SKM-1 (cell line): ENCODE results near the gene PRKAR2B.

ENCODE experiments used
- DNase-seq: peaks from one replicate; lab custom pipeline; 2025; ENCODE audit not compliant: unreplicated experiment; lab: John Stamatoyannopoulos, UW

PRKAR2B gene

DNA sequence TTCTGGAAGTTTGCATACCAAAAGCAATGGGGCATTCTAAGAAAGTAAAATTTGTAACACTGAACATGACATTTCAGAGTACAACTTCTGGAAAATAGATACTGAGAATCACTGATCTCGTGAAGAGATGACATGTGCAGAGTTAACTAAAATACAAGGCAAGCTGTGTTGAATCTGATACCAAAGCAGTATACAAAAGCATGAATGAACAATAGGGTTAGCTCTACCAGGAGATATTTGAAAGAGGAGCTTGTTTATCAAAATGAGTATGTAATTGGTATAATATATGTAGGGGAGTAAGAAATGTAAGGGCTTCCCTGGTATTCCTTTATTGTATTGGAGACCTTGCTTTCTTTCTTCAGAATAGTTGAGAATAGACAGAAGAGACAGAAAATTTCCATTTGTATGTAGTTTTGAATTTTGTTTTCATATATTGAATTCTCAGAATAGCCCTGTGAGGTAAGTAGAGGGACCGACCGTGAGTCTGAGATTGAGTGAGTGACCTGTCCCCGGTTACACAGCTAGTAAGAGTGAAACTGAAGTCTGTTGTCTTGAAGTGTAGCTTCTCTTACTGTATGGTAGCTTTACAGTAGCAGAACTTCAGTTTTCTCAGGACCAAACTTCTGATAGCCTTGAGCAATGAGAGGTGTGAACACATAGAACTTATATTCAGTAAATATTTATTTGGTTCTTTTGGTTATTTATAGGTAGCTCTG lies 129.3 kb downstream of the PRKAR2B start:
- no peak for DNase-seq

DNA sequence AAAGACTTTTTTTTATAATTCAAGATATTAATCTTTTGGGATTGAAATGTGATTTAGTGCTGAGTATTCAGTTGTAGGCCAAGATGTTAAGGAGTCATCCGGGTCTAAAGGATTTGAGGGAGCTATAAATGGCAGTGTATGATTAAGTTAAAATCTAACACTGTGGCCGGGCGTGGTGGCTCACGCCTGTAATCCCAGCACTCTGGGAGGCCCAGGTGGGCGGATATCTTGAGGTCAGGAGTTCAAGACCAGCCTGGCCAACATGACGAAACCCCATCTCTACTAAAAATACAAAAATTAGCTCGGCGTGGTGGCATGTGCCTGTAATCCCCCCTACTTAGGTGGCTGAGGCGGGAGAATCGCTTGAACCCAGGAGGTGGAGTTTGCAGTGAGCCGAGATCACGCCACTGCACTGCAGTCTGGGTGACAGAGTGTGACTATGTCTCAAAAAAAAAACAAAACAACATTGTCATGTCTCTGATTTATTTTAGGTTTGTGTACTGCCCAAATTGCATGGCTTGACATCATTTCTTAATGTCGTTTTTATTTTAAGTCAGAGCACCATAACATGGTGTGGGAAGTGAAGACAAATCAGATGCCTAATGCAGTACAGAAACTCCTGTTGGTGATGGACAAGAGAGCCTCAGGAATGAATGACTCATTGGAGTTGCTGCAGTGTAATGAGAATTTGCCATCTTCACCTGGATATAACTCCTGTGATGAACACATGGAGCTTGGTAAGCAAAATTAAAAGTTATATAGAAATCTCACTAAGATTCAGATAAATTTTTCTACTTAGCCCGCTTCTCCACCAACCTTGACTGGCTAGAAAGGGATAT lies 135.0 kb downstream of the PRKAR2B start:
- DNase-seq, result no peak

DNA sequence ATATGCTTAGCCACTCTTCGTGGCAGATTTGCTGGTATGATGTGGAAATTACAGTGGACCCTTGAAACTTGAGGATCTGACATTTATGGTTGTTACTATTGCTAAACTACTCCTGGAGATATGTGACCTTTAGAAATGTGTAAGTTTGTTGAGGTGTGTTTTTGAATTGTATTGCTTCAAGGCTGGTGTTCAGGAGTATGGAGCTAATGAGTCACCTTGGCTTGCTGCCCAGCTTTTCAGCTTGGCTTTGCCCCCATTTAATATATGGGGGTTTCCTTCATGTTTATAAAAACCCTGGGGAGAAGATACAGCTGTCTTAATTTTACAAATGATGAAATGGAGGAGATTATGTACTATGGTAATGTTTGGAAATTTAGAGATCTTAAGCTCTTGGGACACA lies 135.9 kb downstream of the PRKAR2B start:
- no peak for DNase-seq

DNA sequence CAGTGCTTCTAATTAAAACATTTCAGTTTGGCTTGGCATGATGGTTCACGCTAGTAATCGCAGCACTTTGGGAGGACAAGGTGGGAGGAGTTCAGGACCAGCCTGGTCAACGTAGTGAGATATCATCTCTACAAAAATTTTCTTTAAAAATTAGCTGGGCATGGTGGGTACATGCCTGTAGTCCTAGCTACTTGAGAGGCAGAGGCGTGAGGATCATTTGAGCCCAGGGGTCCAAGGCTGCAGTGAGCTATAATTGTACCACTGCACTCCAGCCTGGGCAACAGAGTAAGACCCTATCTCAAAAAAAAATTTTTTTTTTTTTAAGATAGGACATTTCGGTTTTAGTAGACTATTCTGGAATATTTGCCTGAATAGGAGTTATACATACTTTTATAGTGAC lies 136.7 kb downstream of the PRKAR2B start:
- DNase-seq, result no peak

DNA sequence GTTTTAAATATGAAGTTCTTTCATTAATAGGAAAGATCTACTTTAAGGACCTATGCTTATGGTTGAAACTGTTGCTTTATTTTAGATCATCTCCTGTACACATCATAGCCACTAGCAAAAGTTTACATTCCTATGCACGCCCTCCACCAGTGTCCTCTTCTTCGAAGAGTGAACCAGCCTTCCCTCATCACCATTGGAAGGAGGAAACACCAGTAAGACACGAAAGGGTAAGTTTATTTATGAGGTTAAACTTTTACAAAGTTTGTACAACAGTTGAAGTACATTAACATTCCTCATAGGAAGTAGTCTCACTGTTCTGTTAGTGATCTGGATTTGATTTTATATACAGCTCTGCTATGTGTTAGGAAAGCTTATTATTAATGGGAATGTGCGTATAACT lies 141.2 kb downstream of the PRKAR2B start:
- DNase-seq, result no peak

DNA sequence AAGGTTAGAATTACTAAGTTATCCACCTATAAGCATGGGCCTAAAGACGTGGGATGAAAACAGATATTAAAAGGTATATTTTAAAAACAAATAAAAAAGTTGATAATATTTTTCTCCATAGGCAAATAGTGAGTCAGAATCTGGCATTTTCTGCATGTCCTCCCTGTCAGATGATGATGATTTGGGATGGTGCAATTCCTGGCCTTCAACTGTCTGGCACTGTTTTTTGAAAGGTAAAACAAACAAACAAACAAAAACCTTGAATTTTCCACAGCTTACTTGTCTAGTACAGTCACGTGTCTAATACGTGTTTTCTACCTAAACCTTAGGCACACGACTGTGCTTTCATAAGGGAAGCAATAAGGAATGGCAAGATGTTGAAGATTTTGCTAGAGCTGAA lies 141.7 kb downstream of the PRKAR2B start:
- no peak for DNase-seq

DNA sequence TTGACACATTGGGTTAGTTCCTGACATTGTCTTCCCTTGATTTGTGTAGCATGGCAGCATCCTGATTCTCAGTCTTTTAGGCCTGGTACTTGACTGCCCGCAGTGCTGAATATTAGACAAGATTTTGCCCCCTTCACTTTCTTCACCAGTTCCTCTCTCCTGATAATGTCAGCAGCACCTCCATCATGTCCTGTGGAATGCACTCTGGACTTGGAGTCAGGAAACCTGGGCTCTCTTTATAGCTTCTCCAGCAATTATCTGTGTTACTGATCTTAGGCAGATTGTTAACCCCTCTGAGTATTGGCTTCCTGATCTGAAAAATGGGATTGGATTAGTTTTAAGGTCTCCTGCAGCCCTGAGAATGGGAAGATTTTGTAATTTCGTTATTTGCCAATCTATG lies 143.3 kb downstream of the PRKAR2B start:
- DNase-seq, result no peak

DNA sequence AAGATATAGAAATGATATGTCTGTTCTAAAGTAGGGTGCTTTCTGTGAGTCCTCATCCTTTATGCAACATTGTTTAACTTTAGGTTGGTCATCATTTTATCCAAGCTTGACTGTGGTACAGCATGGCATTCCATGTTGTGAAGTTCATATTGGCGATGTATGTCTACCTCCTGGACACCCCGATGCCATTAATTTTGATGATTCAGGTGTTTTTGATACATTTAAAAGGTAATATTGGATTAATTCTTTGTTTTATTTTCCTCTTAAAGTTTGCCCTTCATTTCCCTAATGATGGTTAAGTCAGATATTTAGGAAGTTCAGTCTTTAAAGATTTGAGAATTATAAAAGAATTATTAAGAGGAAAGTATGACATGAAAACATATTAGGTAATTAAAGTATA lies 145.6 kb downstream of the PRKAR2B start:
- DNase-seq, result no peak

DNA sequence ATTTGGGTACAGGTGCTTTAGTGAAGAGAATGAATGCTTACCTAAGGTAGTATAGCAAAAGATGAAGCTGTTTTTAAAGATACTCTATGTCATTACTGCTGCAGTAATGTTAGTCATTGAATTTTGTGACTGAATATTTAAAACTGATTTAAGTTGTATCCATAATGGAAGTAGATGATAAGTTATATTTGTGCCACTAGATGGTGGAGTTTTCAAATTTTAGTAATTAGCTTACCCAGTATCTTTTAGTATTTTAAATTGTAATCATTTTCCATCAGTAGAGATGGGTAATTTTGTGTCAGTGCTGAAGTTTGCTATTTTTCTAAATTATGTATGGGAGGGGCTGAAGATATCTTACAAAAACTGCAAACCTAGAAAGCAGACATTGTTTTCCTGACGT lies 149.5 kb downstream of the PRKAR2B start:
- no peak for DNase-seq

DNA sequence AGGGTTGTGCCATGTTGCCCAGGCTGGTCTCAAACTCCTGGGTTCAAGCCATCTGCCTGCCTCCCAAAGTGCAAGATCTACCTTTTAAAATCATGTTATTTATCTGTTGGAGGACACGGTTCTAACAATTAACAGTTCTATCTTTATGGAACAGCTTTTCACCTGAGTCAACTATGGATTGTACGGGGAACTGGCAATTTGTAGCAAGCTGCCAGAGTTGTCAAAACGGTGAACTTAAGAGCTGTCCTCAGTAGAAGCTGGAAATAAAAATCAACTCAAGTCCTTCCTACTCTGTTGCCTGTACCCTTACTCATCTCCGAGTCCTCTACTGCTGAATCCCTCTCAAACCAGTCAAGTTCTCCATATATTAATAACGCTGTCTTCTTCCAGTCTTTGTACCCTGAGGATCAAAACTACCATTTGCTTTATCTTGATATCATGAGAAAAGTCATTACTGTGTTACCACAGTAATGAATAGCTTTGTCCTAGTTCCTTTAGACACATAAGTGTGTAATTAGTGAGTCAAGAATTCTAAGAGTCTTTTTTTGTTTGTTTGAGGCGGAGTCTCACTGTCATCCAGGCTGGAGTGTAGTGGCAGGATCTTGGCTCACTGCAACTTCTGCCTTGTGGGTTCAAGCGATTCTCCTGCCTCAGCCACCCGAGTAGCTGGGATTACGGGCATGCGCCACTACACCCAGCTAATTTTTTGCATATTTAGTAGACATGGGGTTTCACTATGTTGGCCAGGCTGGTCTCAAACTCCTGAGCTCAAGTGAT lies 152.5 kb downstream of the PRKAR2B start:
- DNase-seq, result no peak

DNA sequence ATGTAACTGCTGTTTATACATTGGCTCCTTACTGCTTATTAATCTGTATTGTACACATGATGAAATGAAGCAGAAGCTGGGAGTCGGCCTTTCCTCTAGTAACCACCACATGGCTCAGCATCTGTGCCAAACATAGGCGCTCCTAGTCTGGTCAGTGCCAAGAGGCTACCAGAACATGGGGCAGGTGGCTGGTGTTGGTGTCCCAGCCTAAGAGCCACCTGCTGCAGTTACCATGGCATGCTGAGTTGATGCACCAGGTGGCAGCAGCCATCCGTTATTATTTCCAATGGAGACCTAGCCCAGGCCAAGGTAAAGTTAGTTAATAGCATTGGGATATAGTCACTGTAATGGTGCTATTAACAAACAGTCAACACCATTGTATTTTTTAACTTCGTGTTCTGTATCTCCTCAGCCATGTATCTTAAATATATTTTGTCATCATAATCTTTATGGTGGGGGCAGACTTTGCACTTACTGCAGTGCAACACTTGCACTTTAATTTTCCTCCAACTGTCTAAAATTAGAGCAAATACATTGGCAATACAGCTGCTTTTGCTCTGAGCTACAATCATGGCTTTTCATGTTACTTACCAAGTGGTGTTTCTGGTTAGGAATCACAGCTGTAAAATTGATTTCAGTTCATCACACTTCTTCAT lies 157.4 kb downstream of the PRKAR2B start:
- DNase-seq, result no peak

DNA sequence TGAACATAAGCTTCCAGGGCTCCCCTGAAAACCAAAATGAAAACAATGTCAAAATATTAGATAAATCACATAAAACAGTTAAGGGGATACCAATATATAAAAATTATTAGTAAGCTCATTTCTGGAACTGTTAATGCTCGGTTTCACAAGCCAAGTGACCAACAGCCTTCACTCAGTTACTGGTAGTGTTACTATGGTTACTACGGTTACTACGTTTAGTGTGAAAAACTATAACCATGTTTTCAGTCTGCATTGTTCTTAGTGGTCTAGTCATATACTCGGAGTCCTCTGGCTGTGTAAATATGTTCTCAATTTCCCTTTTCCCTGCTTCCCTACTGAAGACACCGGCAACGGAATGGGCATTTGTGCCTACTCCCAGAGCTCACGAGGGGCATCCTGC lies 159.1 kb downstream of the PRKAR2B start:
- DNase-seq, result no peak

DNA sequence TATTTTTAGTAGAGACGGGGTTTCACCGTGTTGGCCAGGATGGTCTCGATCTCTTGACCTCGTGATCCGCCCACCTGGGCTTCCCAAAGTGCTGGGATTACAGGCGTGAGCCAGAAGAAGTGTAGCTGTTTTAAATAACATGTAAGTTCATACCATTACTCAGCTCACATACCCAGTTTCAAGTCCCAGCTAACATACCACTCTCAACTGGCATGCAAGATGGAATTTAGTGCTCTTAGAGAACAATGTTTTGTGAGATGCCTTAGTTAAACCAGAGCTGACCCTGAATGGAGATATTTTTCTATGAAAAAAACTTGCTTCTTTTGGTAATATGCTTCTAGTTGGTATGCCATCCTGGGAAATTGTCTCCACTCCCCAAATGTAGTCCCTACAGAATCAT lies 161.6 kb downstream of the PRKAR2B start:
- DNase-seq, result no peak

DNA sequence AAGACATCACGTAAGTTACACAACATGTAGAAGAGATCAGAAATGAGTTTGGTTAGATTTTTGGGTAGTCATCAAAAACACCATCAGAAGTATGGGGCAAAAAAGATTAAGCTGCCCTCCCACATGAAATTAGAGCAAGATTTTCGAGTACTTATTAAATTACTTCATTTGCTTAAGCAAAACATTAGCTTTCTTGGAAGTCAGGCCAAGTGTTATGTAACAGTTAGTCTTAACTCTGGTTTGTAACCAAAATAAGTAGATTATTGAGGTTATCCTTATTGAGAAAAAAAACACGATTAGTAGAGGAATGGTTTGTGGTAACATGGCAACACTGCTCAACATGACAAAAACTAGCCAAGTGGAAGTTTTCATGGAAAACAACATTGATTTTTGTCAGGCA lies 162.2 kb downstream of the PRKAR2B start:
- DNase-seq, result no peak

DNA sequence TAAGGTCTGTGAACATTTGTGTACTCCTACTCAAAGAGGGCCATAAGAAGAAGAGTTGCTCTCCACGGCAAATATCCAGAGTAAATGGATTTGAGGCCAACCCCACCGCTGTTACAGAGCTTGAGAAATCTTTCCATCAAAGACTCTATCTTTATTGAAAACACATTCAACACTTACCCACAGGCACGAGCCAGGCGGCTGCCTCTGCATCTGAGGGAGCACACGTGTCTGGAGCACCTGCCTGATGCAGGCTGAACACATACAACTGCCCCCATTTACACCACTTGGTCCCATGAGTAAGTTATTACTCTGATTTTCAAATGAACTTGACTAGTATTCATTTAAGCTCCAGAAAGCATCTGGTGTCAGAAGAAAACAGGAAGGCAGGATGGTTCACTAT lies 163.0 kb downstream of the PRKAR2B start:
- DNase-seq, result no peak

DNA sequence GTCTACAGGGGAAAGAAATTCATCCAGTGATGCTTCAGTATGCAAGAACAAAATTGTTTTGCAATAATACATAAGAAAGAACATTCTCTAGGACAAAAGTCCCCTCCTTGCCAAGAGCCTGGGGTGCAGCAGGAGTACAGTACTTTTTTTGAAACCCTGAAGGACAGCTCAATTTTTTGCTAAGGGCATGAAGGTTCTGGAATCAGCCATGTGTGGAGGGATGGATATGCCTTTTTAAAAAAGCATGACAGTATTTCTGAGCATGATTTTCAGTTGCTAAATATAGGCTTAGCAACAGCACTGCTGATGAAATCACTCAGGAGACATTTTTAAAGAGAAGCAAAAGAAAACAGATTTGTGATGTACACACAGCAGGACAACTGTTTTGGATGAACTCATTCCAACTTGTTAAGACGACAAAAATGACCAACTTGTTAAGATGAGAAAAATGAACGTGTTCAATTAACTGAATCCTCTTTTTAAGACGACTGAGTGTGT lies 163.6 kb downstream of the PRKAR2B start:
- DNase-seq, result no peak

DNA sequence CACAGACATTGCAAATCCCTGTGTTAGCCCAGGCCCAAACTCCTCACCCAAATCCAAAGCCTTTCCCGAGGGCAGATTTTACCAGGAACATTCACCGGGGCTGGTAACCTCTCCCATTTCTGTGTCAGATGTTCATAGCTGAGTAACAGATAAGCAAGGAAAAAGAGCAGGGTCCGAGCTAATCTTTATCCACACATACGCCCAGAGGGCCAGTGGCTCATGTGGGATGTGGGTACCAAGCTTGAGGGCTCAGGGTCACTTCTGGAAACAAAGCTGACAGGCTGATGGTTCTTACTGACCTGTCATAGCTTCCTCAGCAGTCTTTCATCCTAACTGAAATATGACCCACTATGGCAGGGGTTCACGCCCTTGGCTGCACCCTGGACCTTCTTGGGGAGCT lies 164.1 kb downstream of the PRKAR2B start:
- DNase-seq, result no peak

DNA sequence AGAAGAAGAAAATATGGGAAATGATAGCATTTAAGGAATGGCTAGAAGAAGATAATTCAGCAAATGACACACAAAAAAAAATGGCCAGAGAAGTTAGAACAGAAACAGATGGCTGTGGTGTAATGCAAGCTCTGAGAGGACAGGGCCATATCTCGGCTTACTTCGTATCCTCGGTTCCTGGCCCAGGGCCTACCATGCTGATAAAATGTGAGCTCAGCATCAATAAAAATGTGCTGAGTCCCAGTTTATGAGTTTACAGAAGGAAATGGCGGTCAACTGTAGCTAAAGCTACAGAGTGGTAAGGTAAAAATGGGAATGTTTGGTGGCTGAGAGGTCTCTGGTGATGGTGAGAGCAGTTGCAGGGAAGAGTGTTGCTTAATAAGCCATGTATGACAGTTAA lies 165.1 kb downstream of the PRKAR2B start:
- no peak for DNase-seq

DNA sequence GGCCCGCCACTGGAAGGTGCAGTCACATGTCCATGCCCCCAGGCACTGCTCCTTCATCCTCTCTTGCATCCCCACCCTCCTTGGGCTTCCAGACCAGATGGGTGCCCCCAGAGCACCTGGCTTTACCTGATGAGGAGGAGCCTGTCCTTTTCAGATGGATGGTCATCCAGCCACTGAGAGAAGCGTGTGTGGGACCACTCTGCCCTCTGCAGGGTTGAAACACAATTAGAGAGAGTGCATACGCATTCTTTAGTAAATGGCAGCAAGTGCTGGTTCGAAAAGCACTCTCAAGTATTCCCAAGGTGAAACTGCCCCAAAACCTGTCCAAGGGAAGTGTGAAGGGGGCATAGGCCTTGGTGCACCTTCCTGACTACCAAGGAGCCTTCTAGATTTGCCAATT lies 165.9 kb downstream of the PRKAR2B start:
- no peak for DNase-seq
